HG02981 (cell line): ENCODE data around the gene KCNN2.
"Not testable (repeated sequence)": the region's sequence is repeated elsewhere in the genome, so short reads cannot be mapped to it uniquely, and the experiment has no call there.

Experiments used
- ATAC-seq: cut with Tn5 transposase; IDR thresholded peaks from one replicate; pipeline ENCODE4 v1.9.1; 2021; ENCODE audit warnings: mild to moderate bottlenecking, moderate library complexity; ENCODE audit not compliant: unreplicated experiment

KCNN2 gene

DNA sequence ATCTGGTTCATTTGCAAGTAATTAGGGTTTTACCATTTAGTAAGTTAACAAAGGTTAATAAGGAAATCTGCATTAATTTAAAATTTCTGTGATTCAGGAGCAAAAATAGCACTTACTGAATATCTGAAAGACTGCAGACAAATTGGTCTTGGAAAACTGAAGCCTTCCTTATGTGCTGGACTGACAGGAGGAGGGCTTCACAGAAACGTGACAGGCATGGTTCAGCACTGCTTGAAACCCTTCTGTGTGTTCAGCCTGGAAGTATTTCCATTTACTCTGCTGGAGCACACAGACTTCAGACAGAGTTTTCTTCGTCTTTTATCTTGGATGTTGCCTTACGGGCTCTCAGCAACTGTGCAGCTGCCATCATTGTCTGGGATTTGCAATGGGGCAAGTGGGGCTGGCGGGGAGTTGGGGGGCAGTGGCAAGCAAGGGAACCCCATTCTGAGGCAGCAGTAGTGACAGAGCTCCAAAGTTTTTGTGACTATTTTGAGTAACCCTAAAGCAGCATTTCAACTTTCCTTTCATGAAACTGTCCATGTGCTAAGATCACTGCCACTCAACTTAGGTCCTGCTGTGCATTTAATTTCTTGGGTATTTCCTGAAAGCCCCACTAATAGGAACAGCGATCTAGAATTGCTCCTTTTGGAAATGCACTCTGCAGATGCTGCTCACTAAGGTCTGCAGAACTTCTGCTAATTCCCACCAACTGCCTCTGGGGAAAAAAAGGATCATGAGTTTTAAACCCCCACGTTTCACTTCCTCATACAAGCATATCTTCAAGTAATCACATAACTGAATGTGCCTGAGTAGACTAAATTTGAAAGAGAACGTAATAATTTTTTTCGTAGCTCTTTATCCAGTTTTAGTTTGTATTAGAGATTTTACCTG lies 56.6 kb downstream of the KCNN2 start:
- ATAC-seq = peak; percentile 97

- peak; percentile 21 for ATAC-seq
These were observed 57.2 kb downstream of the KCNN2 start for GRCh38 chr5:114419067-114419388.

- no peak for ATAC-seq
These were observed 58.1 kb downstream of the KCNN2 start for GRCh38 chr5:114419959-114420358.

DNA sequence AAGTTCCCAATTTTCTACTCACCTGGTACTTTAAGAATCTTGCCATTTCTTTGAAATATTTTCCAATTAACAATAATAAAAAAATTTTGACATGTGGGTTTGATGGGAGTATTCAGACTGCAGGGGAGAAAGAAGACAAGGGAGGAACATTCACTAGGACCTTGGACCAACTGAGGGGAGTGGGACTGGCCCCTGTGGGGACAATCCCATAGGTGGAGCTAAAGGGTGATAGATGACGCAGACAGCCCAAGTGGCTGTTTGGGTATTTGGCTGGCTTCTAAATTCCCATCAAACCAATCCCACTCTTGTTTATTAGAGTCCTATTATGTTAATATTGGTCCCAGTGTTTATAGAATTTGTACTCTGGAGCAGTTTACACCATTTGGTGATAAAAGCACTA lies 65.3 kb downstream of the KCNN2 start:
- no peak for ATAC-seq

GRCh38 chr5:114430532-114430931 lies 68.7 kb downstream of the KCNN2 start:
- no peak for ATAC-seq

- ATAC-seq = not testable (repeated sequence)
These were observed 70.8 kb downstream of the KCNN2 start for GRCh38 chr5:114432684-114433083.

DNA sequence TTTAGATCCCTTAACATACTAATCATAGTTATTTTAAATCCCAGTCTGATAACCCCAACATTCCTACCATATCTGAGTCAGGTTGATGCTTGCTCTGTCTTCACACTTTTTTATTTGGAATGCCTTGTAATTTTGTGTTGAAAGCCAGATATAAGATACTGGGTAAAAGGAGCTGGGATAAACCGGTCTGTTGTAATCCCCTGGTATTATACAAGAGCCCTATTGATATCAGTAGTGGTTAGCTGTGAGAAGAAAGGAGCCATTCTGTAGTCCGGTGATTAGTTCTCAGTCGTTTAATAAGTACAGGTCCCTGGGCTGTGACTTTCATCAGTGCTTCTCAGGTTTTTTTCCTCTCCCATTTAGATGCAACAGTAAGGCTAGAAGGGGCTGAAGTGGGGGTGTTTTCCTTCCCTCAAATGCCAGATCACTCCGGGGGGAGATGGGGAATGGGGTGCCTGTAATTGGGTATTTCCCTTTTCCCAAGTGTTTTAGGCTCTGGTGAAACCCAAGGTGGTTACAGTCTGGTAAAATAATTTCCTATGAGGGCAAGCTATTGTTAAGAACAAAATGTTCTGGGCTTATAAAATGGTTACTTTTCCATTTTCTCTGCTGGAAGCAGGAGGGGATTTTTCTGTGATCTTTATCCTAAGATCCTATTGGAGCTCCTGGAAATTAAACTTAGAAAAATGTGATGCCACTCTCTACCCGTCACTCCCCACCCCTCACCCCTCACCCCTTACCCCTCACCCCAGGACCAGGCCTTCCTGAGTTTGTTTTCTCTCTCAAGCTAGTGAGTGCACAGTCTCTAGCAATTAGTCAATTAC lies 72.7 kb downstream of the KCNN2 start:
- no peak for ATAC-seq

DNA sequence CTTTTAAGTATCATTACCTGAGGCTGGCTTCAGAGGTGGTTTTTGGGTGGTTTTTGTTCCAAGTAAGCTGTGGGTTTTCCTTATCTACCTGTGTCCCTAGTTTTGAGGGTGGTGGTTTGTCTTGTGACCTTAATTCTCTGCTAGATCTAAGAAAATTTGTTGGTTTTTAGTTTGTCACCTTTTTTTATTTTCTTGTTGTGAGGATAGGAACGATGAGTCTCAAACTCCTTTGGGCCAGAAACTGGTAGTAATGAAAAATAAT lies 73.3 kb downstream of the KCNN2 start:
- no peak for ATAC-seq

- peak; percentile 69 for ATAC-seq
These were observed 74.0 kb downstream of the KCNN2 start for GRCh38 chr5:114435885-114436299.

DNA sequence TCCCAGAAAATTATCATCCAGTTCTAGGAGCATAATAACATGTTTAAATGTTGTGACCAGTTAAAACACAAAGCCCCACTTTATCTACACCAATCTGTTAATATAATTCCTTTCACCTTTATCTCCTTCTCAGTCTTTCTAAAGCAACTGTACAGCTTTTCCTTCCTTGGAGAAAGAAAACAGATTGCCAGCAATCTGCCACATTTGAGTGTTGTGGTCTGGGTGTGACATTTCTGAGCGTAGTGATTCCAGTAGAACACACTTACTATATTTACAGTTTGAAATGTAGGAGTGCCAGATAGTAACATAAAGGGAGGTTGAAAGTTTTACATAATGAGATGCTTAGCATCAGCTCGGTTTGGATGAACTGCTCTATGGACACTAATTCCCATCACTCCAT lies 76.1 kb downstream of the KCNN2 start:
- no peak for ATAC-seq

DNA sequence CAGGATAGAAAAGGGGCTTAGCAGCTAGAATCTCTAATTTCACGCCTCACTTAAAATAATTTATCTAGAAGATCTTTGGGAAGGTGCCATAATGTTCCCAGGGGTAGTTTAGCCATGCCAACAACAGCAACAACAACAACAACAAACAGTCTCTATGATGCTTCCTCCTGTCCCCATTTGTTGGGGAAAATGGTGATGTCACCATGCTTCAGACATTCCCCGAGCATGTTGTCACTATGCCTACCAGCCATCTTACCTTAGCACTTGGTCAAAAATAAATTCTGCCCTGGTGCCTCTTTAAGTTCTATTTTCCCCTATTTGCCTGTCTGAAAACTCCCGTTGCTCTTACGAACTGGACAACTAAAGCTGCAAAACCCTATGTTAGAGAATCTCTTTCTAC lies 76.6 kb downstream of the KCNN2 start:
- no peak for ATAC-seq

DNA sequence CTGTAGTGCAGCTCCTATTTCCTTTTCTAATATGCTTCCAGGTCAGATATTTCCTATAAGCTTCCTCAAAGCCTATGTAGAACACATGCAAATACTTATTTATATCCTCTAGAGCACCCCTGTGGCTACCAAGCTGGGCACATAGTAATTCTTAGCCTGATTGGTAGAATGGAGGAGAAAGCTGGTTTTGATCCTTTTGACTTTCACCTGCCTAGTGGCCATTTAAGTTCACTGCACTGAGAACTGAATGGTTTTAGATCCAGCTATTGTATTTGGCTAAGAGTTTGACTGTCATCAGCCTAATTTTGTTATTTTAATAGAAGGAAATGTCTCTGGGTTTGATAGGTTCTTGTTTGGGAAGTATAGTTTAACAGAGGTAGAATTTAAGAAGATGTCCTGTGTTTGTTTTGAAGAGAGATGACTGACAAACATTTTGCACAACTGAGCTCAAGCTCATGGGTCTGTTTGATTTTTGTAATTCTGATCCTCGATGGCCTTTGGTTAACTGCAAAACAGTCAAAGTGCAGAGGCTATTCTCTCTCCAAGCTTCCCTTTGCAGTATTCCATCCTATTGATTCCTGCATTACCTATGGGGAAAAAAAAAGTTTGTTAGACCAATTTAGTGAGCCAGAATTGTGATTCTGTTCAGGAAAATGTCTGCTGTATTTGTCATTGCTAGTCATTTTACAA lies 85.4 kb downstream of the KCNN2 start:
- peak; percentile 45 for ATAC-seq

GRCh38 chr5:114448481-114448880 lies 86.6 kb downstream of the KCNN2 start:
- no peak for ATAC-seq

DNA sequence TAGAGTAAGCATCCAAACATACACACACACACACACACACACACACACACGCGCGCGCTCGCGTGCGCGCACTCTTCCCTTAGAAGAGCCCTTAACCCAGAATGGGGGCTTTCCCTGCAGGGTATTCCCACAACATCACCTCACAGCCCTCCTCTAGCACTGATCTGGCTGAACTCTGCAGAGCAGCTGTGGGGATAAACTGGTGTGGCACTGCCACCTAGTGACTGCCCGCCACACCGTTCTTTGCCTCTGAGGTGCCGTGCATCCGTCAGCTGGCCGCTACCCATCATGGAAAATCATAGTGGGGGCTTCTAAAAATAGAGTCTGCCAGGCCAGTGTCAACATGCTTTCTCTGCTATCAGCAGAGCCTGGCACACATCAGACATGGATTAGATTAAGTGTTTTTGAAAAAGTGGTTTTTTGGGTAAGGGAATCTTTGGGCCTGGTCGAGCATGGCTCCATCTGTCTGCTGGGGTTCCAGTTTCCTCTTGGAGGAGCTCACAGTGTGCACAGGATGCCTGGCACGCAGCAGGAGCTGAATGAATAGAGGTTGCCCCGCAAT lies 88.1 kb downstream of the KCNN2 start:
- ATAC-seq = peak; percentile 95

- no peak for ATAC-seq
These were observed 88.6 kb downstream of the KCNN2 start for GRCh38 chr5:114450437-114450836.

- ATAC-seq = no peak
These were observed 96.9 kb downstream of the KCNN2 start for GRCh38 chr5:114458726-114459125.

- ATAC-seq = no peak
These were observed 105.3 kb downstream of the KCNN2 start for GRCh38 chr5:114467171-114467570.

DNA sequence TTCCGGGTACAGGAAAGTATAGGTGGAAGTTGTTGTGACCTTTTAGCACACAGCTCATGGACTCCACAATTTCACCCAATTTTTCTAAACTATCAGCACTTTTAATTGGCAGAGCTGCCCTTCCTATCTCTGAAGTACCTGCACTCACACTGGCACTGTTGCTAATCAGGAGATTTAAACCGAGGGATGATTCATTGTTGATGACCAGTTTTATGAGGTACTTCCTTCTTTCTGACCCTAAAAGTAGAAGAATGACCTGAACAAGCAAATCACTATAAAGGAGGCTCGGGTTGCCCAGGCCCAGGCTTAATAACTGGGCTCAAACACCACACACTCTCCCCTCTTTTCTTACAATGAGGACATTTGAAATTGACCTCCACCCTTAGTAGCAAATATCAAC lies 105.9 kb downstream of the KCNN2 start:
- no peak for ATAC-seq

DNA sequence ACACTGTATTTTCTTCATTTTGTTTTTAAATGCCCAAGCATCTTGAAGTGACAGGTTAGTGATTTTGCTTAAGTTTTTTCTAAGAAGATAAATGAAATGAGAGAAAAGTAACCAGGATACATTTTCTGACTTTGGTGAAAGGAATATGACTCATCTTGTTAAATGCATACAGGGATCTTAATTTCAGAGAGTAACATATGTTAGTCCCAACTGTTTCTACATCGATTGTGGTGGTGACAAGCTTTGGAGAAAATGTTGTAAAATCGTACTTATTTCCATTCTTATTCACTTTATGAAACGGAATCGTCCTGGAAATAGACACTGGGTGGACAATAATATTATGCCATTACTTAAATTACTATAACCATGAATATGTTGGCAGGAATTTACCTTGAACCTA lies 107.5 kb downstream of the KCNN2 start:
- no peak for ATAC-seq

GRCh38 chr5:114471529-114471928 lies 109.7 kb downstream of the KCNN2 start:
- no peak for ATAC-seq

GRCh38 chr5:114473541-114473940 lies 111.7 kb downstream of the KCNN2 start:
- no peak for ATAC-seq
